SK-N-MC (cell line): ENCODE results near the gene TOP2B.

Experiments
- DNase-seq: peaks from one replicate; pipeline ENCODE4 v3.0.0-alpha.2; 2011; ENCODE audit warnings: low read depth, low spot score
- H3K27ac ChIP-seq: fragments of 200-600 bp; sonication (generic); 2 replicates; pipeline ENCODE4 v1.5.1; 2016; ENCODE audit warnings: mixed run types
- H3K36me3 ChIP-seq: fragments of 200-600 bp; sonication (generic); 2 replicates; pipeline ENCODE4 v1.6.1; 2017; ENCODE audit warnings: antibody characterized with exemption, low read length, mixed read lengths; ENCODE audit not compliant: insufficient read depth
- H3K4me3 ChIP-seq: fragments of 200-600 bp; sonication (generic); 2 replicates; pipeline ENCODE4 v1.5.1; 2016
- H3K9ac ChIP-seq: fragments of 200-600 bp; sonication (generic); 2 replicates; pipeline ENCODE4 v1.8.0; 2017; ENCODE audit warnings: mixed run types, mixed read lengths; ENCODE audit not compliant: insufficient read length
- H3K9me3 ChIP-seq: fragments of 200-600 bp; sonication (generic); 2 replicates; pipeline ENCODE4 v1.6.1; 2017; ENCODE audit warnings: low read depth, mild to moderate bottlenecking, antibody characterized with exemption, low read length, moderate library complexity, mixed read lengths
- EZH2 ChIP-seq: fragments of 200-600 bp; sonication (generic); IDR thresholded peaks from one replicate; pipeline ENCODE4 v1.6.1; 2017; ENCODE audit warnings: antibody characterized with exemption
- FOXP2 ChIP-seq: optimal IDR thresholded peaks from 2 replicates; pipeline ENCODE3; 2011; ENCODE audit warnings: mild to moderate bottlenecking, moderate library complexity; ENCODE audit not compliant: insufficient read depth; ENCODE audit errors: extremely low read length, control extremely low read depth
- POLR2AphosphoS5 ChIP-seq: IDR thresholded peaks from 2 replicates; pipeline ENCODE4 v1.6.1; 2012; ENCODE audit warnings: mild to moderate bottlenecking, low read depth, low read length, borderline replicate concordance

TOP2B gene

DNA sequence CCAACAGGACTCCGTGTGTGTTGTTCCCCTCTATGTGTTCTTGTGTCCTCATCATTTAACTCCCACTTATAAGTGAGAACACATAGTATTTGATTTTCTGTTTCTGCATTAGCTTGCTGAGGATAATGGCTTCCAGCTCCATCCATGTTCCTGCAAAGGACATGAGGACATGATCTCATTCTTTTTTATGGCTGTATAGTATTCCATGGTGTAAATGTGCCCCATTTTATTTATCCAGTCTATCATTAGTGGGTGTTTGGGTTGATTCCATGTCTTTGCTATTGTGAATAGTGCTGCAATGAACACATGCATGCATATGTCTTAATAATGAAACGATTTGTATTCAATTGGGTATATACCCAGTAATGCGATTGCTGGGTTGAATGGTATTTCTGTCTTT, 28.5 kb upstream of the TOP2B start:
- Histone ChIP-seq H3K9me3 (no peaks in the 10 kb centered on the region), H3K9ac (no peak overlapping the region), H3K27ac (peak overlapping the region; percentile 92), H3K36me3 (no peaks in the 10 kb centered on the region), H3K4me3 (no peak overlapping the region)
- TF ChIP-seq EZH2, result no peak
- TF ChIP-seq FOXP2, result no peak
- TF ChIP-seq POLR2AphosphoS5, result no peak
- no peak for DNase-seq

DNA sequence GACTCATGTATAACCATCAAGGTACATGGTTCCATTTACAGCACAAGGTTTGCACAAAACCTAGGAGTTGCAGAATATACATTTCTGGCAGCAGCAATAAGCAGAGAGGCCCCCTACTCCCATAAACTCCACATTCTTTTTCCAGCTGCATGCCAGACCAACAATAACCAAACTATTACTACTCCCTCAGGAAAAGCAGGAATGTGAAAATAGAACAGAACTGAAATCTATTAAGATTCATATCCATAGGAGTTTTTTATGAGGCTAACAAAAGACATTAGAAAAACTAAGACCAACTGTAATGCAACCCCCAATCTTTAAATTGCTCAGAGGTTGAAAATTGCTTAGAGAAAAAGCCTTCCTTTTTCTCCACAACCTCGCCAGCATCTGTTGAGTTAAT, 27.6 kb upstream of the TOP2B start:
- Histone ChIP-seq H3K9me3 (no peaks in the 10 kb centered on the region), H3K36me3 (no peaks in the 10 kb centered on the region), H3K4me3 (peak overlapping the region; percentile 43), H3K9ac (peak overlapping the region; percentile 17), H3K27ac (peak overlapping the region; percentile 92)
- TF ChIP-seq FOXP2 (no peak), POLR2AphosphoS5 (no peak), EZH2 (no peak)
- DNase-seq, result peak; percentile 8

DNA sequence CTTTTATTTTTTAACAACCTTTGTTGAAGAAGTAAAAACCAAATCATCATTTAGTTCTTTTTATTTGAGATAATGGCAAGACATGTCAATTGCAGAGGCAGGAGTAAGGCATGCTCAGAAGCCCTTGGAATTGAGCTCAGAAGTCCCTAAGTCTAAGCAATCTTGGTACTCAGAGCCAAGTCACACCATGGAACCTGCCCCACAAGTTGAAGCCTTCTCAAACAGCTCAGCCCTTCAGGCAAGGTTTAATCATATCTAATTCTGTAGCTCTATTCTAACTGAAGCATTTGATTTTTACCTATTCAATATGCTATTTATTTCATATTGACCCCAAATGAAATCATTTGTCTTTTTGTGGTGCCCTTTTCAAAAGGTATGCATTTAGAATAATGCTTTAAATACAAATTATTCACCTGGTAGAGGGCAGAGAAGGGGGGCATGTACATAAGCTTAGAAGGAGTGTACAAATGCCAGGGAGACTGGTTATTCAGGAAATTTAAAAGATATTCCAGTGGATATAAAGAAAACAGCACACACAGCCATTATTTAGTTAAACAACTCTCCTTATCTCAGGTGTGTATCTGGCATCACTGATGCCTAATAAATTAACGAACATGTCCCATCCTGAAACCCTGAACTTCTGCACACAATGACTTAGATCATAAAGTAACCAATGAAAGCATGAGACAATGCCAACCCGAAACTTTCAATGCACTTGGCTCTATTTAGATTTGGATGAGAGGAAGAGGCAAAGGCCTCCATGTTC, 26.2 kb upstream of the TOP2B start:
- no peak for DNase-seq
- no peak overlapping the region for H3K4me3 ChIP-seq
- H3K36me3 ChIP-seq, result no peaks in the 10 kb centered on the region
- H3K9ac ChIP-seq, result no peak overlapping the region
- H3K9me3 ChIP-seq, result no peaks in the 10 kb centered on the region
- TF ChIP-seq POLR2AphosphoS5, result no peak
- TF ChIP-seq EZH2, result no peak
- no peak for TF ChIP-seq FOXP2
- H3K27ac ChIP-seq, result no peak overlapping the region

DNA sequence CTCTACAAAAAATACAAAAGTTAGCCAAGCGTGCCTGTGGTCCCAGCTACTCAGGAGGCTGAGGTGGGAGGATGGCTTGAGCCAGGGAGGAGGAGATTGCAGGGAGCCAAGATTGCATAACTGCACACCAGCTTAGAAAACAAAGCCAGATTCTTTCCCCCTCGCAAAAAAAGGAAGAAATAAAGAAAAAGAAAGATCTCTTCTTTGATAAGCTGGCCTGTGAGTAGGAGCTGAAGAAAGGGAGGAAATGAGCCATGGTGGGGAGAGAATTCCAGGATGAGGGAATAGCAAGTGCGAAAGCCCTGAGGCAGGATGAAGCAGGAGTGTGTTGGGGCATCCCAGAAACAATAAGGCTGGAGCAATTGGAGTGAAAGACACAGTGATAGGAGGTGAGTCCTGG, 24.5 kb upstream of the TOP2B start:
- Histone ChIP-seq H3K9ac (no peak overlapping the region), H3K36me3 (no peaks in the 10 kb centered on the region), H3K9me3 (no peaks in the 10 kb centered on the region), H3K4me3 (no peak overlapping the region), H3K27ac (no peak overlapping the region)
- DNase-seq, result no peak
- TF ChIP-seq EZH2 (no peak), POLR2AphosphoS5 (no peak), FOXP2 (no peak)

DNA sequence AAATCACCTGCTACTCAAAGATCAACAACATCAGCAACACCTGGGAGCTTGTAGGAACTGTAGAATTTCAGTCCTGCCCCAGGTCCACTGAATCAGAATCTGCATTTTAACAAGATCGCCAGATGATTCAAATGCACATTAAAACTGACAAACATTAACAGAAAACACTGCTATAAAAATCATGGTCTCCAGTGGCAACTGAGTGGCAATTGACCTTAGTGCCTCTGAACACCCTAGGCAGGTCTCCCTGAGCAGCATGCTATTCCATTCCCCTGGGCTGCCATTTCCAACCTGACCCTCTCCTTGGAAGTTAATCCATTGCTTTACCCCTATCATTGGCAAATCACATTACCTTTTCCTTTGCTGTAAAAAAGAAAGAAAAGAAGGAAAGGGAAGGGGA, 23.0 kb upstream of the TOP2B start:
- TF ChIP-seq POLR2AphosphoS5, result no peak
- no peak for TF ChIP-seq EZH2
- TF ChIP-seq FOXP2, result no peak
- no peak for DNase-seq
- H3K36me3 ChIP-seq, result no peaks in the 10 kb centered on the region

DNA sequence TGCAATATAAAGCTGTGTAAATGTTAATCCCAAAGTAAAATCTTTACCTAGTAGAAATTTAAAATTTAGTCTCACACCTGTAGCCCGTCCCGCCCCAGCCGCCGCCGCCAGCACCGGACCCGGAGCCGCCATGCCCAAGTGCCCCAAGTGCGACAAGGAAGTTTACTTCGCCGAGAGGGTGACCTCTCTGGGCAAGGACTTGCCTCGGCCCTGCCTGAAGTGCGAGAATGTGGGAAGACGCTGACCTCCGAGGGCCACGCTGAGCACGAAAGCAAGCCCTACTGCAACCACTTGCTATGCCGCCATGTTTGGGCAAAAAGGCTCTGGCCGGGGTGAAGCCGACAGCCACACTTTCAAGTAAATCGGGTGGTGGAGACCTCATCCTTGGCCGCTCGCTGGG, 22.1 kb upstream of the TOP2B start:
- DNase-seq, result no peak
- Histone ChIP-seq H3K27ac (no peak overlapping the region), H3K9me3 (no peaks in the 10 kb centered on the region), H3K9ac (no peak overlapping the region), H3K4me3 (no peak overlapping the region), H3K36me3 (no peaks in the 10 kb centered on the region)
- TF ChIP-seq POLR2AphosphoS5, result no peak
- no peak for TF ChIP-seq EZH2
- no peak for TF ChIP-seq FOXP2

More for the DNA sequence above, 23.0 kb upstream of the TOP2B start:
- Histone ChIP-seq H3K9me3 (no peaks in the 10 kb centered on the region), H3K27ac (no peak overlapping the region), H3K9ac (no peak overlapping the region), H3K4me3 (no peak overlapping the region)

DNA sequence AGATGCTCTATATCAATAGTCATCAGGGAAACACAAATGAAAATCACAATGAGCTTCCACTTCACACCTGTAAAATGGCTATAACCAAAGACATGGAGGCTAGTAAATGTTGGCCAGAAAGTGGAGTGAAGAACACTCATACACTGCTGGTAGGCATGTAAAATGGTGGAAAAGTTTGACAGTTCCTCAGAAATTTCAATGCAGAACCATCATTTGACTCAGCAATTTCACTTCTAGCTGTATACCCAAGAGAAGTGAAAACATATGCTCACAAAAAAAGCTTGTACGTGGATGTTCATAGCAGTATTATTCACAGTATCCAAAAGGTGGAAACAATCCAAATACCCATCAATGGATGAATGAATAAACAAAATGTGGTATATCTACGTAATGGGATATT, 19.2 kb upstream of the TOP2B start:
- no peak for TF ChIP-seq FOXP2
- TF ChIP-seq POLR2AphosphoS5, result no peak
- no peak for TF ChIP-seq EZH2
- no peak overlapping the region for H3K4me3 ChIP-seq
- H3K9ac ChIP-seq, result no peak overlapping the region
- no peaks in the 10 kb centered on the region for H3K36me3 ChIP-seq
- no peaks in the 10 kb centered on the region for H3K9me3 ChIP-seq
- no peak overlapping the region for H3K27ac ChIP-seq
- no peak for DNase-seq

DNA sequence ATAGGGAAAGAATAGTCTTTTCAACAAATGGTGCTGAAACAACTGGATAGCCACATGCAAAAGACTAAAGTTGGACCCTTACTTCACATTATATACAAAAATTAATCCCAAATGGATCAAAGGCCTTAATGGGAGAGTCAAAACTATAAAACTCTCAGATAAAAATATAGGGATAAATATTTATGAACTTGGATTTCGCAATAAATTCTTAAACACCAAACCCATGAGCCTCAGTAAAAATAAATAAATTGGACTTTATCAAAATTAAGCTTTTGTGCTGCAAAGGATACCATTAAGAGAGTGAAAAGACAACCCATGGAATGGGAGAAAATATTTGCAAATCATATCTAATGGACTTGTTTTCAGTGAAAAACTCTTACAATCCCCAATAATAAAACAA, 18.7 kb upstream of the TOP2B start:
- Histone ChIP-seq H3K27ac (no peak overlapping the region), H3K36me3 (no peaks in the 10 kb centered on the region), H3K9me3 (no peaks in the 10 kb centered on the region), H3K9ac (no peak overlapping the region), H3K4me3 (no peak overlapping the region)
- no peak for TF ChIP-seq FOXP2
- no peak for TF ChIP-seq POLR2AphosphoS5
- no peak for TF ChIP-seq EZH2
- no peak for DNase-seq

DNA sequence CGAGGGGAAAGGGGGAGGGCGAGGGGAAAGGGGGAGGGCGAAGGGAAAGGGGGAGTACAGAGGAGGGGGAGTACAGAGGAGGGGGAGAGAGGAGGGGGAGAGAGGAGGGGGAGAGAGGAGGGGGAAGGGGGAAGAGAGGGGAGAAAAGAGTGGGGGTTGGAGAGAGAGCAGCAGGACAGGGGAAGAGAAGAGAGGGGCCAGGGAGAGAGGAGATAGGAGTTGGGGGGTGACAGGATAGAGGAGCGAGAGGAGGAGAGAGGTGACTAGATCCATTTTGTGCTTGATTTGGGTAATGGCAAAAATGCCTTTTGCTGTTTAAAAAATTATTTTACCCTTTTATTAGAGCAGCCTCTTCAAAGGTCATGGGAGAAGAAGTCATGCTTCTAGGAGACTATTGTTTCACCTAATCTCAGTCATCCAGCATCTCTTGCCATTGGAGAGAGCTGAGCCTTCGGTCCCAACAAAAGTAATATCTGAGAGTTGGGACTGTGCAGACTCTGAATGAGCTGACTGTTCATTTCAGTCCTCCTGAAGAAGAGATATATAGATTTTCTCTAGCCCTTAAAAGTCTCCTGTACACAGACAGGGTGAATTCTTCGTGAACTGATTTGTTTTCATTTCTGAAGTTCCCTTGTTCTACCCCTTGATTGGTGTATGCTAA, 15.1 kb upstream of the TOP2B start:
- DNase-seq, result no peak

More for the DNA sequence above, 15.1 kb upstream of the TOP2B start:
- H3K9ac ChIP-seq, result no peak overlapping the region
- TF ChIP-seq EZH2, result no peak
- no peak overlapping the region for H3K4me3 ChIP-seq
- H3K36me3 ChIP-seq, result no peaks in the 10 kb centered on the region
- no peak overlapping the region for H3K27ac ChIP-seq
- no peaks in the 10 kb centered on the region for H3K9me3 ChIP-seq
